NCI-H1417 (cell line): ENCODE results near the gene PIP4K2A.

Experiments
- DNase-seq, 3 experiments: peaks; one replicate each; lab custom pipeline; 2025; lab: John Stamatoyannopoulos, UW

The PIP4K2A gene

DNA sequence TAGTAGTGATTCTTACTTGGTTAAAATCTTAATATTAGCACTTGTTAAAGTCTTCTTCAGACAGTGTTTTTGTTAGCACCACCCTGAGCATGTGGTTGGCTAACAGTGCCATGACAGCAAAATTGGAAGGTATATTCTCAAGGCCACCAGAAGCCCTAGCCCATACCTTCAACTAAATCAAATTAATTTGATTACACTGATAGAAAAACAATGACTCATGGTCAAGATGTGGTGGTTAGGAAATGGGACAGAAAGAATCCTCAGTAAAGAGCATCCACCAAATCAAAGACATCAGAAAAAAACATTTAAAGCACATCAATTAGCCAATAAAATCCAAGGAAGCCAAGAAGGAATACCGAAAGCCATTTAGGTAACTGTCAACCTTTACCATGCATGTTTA is 75.5 kb downstream of the PIP4K2A start:
- DNase-seq: no peak

DNA sequence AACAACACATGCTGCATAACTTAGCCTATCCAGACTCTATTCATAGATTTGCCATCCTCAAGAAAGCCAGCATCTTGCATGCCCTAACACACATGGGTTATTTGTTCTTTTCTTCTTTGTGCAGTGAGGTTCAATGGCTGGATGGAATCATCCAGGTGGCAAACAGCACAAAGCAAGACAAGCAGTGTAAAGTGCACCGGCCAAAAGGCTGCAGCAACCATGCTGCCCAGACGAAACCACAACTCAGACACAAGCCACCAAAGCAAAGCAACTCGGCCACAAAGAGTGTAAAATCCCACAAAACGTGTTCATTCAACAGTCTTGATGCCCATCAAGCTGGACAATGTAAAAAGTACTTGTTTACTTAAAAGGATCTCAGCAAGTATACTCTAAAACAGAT is 76.9 kb downstream of the PIP4K2A start:
- no peak for DNase-seq

DNA sequence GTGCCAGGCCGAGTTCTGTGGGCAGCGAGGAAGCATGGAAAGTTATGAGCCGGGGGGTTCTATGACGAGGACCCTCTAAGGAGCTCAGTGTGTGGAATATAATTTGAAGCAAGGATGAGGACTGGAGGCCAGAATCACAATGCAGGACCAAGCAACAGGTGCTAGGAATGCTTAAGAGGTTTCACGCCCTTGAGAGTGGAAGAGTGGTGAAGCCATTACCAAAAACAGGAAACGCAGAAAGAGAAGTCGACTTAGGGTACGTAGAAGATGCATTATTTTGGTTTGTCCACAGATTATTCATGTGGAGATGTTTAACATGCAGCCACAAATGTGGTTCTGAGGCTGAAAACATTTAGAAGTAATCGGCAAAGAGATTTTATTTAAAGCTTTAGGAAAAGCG is 78.7 kb downstream of the PIP4K2A start:
- no peak for DNase-seq

DNA sequence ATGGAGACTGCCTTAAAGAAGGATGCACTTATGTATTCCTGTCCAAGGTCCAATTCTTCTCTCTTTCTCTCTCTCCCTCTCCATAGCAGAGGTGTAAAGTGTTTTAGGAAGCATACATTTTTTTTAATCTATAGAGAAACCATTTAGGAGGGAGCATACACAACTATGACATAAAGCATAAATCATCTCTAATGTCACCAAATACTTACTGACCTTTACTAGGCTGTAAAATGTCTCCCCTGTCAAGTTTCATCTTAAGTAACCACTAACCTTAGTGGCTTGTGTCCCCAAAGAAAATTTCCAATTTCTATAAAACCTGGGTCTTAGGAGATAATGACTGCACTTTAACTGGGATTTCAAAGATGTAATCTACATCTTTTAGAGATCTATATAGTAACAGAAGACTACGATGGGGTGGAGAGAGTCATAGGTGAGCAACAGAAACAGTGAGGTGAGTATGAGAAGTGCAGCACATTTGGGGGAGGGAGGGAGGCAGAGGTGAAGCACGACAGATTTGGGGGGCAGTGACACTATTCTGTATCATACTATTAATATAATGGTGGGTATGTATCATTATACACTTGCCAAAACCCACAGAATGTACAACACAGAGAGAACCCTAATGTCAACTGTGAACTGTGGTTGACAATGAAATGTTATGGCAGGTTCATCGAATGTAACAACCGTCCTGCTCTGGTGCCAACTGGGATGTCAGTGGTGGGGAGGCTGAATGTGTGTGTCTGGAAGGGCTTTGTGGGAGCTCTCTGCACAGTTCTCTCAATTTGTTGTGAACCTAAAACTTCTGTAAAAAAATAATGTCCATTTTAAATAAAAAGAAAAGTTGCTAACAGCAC is 79.5 kb downstream of the PIP4K2A start:
- no peak for DNase-seq

DNA sequence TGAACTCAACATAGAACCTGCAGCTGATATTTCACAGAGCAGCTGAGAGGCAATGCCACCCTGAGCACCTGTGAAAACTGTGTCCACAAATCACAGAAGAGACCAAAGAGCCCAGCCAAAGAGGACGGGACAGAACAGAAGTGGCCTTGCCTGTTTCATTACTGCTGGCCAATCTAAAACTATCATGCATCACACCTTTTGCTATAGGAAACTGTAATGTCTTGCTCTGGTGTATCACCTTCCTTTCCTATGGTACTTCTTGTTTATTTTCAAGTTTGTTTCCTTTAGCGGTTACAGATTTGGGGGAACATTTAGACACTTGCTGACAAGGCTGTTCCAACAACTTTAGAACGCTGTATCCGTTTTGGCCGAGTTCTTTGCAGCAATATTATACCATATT is 80.3 kb downstream of the PIP4K2A start:
- DNase-seq: no peak

DNA sequence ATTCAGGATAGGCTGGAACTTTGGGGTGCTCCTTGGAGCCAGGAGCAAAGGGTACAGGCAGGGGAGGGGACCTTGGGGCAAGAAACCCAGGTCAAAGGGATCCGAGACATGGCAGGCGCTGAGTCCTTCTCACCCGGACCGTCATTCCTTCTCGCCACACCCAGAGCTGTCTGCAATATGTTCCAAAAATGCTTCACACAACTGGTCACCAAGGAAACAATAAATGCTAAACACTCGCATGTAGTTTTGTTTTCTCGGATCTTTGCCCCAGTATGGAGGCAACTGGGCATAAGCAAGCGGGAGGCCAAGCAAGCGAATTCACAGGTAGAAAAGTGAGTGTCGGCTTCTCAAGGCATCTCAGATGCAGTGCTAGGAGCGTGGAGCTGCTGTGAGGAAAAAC is 80.8 kb downstream of the PIP4K2A start:
- no peak for DNase-seq

DNA sequence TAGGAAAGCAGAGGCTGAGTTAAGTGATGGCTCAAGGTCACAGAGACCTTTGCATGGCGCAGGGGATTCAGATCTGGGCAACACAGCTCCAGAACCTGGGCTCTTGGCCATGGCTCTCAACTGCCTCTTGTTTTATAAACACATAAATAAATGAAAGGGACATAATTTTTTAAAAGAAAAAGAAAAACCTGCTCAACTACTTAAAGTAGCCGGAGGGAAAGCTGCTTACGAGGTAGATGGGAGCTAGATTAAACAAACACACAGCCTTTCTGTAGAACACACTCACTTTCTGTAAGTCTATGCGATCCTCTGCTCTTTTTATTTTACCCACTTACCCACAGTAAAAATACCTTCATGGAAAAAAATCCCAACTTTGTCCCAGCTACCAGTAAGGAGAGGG is 81.3 kb downstream of the PIP4K2A start:
- DNase-seq: no peak

DNA sequence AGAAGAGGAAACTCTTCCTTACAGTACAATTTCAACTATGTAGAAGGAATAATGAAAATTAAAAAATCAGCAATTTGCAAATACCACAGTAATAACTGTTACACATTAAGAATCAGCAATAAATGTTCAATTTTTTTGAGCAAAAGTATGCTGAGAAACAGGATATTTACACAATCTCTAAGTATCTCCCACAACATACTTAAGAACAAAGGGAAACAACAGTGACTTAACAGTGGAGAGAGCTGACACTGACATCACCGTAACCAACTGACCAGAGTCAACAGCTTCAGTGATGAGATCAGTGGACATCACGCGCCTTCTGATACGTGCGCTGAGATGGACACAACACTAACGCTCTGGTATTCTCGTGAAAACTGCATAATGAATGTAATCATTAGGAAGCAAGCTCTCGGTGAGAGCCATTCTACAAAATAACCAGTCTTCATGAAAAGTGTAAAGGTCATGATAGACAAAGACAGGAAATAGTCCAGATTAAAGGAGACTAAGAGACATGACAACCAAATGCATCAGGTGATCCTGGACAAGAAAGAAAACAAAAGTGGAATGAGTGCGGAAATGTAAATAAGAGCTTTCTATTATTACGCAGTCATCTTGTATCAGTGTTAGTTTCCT is 82.6 kb downstream of the PIP4K2A start:
- no peak for DNase-seq

DNA sequence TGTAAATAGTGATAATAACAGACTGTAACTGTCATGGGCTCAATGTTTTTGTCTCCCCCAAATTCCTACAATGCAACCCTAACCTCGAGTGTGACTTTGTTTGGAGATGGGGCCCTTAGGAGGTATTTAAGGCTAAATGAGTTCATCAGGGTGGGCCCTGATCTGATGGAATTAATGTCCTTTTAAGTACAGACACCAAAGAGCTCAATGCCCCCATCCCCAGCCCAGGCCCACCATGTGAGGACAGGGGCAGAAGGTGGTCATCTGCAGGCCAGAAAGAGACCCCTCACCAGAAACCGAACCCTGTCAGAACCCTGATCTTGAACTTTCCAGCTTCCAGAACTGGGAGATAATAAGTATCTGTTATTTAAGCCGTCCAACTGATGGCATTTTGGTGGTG is 83.2 kb downstream of the PIP4K2A start:
- DNase-seq: no peak

DNA sequence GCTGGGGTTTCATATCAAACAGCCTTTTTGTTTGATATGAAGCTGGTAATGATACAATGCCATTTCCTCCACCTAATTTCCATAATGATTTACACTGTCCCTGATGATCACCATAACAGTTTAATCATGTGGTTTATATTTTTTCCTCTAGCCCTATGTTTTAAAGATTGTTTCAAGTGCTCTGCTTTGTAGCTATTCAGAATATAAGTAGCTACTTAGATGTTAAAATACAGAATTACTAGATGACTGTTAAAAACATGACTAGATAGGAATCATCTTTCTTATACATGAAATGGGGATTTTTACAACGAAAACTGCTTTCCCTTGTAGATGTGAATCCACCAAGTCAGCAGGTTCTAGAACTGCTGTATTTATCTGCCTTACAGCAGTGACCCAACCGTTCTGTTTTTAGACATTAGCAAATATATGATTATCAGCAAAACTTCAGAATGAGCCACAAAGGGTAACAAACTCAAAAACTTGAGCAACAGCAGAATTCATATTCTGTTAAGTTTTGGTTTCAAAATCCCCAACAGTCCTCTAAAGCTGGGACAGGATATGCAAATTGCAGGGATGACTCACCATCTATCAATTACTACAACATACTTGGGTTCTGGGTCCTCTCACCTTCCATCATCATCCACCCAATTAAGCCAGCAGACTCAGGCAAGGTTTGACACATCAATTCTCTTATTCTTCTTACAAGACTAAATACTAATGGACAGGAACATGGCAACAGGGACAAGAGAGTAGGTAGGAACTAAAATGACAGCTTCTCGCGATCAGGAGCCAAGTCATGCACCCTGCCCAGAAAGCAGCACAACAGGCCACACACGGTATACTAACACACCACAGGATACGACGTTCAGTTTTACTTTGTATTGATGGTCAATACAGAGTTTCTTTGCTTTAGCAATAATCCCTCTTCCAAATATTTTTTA is 83.9 kb downstream of the PIP4K2A start:
- DNase-seq: no peak

DNA sequence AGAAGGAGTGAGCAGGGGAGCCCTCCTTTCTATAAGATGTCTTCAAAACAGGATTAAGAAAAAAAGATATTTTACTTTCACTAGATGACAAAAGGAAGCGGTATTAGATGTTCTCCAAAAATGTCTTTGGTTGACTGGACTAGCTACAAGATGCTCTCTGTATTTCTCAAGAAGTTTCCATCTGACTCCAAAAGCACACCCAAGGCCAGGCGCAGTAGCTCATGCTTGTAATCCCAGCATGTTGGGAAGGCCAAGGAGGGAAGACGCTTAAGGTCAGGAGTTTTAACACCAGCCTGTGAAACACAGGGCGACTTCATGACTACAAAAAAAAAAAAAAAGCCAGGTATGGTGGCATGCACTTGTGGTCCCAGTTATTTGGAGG is 84.5 kb downstream of the PIP4K2A start:
- no peak for DNase-seq

DNA sequence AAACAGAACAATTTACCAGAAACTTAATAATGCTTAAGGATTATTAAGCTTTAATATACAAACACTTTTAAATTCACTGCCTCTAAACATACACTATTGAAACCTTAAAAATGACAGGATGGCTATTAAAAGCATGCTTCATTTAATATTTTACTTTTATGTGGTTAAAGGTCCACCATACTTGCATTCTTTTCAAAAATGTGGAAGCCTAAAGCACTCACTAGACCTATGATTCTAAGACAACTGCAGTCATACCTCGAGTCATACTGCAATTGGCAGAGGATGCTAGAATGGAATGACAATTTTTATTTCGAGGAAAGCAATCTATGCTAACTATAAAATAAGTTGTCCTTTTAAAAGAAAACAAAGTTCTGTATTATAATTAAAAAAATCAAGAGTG is 85.3 kb downstream of the PIP4K2A start:
- no peak for DNase-seq

DNA sequence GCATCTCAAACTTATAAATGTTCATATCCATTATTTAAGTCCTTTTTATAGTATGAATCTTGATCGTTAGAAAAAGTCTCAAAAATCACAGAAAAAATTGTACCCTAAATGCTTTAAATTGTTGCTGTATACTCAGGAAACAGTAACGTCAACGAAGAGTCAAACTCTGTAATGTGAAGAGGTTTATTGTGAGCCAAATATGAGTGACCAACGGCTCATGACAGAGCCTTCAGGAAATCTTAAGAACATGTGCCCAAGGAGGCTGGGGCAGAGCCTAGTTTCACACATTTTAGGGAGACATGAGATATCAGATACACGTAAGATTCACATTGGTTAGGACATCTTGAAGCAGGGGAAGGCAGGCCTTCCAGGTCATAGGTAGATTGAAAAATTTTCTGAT is 86.1 kb downstream of the PIP4K2A start:
- no peak for DNase-seq

DNA sequence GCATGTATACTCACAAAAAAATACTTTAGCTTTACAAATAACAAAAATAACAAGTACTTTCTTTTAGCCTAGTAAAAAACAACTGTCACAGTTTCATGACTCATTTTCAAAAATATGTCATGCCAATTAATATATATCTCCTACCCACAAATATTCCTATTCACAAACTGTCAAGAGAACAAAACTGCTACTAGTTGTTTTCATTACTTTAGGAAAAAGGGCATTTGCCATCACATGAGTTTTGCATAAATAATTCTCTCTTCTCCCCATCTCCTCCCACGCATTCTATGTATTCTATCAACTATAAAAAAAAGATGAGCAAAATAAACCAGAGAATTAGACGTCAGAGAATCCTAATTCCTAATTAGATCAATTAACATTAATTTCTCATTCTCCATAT is 87.6 kb downstream of the PIP4K2A start:
- no peak for DNase-seq

DNA sequence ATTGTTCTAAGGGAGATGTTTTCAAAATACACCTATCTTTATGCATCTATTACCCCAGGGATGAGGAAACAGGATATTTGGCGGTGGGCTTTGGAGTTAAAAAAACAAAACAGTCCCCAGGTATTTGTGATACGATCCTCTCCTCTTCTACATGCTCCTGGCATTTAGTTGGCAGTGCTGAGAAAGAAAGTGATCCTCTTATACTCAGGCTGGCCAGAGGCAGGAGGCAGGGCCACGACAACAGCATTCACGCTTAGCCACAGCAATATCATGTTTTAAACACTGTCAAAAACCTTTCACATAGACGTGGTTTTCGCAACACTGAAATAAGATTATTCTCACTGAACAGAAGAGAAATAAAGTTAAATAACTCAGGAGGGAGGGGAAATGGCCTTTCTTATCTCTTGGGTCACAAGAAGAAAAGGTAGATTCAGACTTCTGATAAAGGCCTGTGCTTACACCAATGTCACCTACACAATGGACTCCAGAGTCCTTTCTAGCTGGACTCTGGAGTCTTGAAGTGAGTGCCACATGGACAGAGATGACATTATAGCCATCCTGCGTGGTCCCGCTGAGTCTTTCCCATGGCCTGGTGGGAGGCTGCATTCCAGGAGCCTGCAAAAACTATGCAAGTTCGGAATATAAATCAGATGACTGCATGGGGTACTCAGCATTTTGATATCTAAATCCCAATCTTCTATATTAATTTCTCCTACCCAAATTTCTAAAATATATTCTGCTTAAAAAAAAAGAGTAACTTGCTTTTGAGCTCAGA is 88.7 kb downstream of the PIP4K2A start:
- DNase-seq: no peak

DNA sequence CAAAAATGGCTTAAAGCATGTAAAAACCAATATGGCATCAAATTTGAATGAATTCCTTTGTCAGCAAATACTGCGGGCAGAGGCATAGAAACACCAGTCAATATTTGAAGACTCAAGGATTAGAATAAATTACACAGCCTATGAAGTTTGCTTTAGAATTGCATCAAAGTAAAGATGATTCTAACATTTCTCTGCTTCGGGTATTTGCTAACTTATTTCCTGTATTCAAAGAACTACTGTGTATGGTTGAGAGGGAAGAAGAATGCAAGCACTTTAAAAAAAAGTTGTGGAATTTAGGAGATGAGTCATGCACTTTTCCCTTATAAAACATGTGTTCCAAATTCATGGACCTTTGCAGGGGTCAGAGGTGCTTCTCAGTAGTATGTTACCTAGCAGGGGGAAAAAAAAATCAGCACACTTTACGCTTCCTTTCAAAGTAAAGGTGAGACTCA is 90.1 kb downstream of the PIP4K2A start:
- no peak for DNase-seq

DNA sequence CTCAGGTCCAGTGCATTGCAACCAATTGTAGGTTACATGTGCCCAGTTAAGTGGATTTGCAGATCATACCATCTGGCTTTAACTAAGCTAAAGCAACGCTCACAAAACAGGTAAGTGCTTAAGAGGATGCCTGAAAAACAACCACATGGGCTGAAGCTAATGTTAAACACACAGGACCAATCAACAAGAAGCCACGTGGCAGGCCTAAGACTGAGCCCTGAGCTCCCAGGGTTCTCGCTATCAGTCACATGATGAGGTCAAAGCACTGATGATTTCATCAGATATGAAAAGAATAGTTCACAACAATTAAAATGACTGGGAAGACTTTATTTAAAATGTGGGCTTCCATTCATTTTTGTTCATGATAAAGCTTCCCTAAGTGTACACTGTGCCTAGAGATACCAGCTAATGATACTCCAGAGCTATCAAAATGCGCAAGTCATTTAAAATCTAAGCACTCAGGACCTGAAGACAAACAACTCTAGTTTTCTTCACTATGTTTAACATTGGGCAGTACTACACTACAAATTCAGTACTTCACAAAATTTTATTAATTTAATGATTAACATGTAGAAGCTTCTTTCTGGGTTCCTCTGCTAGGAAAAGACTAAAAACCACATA is 90.6 kb downstream of the PIP4K2A start:
- DNase-seq: no peak

DNA sequence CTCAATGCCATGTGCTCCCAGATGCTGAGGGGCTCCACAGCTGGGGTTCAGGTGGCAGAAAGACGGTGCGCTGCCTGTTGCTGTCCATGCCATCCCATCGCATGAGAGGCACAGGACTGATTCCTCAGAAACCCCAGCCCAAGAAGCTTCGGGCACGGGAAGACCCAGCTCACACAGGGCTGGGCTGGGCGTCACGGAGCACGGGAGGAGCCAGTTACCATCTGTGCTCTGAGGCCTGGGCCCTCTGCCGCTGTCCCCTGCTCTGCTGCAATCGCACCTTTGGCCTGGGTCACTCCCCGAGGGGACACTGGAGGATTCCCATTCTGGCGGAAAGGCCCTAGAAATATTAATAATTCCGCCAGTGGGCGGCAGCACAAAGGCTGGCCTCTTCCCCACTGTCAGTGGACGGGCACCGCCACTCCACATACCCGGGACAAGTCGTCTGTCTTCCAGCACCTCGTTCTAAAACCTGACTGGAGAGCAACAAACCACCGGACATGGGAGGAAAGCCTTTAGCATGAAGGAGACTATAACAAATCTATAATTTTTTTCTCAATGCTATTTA is 92.1 kb downstream of the PIP4K2A start:
- DNase-seq: no peak

DNA sequence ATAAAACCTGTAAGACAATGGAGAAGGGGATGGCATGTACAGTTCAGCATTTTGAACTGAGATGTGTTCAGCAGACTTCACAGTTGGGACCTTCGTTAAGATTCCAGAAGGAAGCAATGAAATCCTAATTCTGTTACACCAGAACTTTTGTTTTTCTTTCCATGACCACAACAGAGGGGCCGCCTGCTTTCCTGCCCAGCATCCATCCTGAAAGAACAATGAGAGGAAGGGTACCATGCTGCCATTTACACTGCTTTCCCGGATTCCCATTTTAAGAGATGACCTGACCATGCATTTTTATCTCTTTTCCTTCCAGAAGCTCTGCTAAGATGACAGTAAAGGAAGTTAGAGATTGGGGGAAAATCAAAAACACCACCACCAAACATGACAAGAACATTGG is 92.7 kb downstream of the PIP4K2A start:
- no peak for DNase-seq

DNA sequence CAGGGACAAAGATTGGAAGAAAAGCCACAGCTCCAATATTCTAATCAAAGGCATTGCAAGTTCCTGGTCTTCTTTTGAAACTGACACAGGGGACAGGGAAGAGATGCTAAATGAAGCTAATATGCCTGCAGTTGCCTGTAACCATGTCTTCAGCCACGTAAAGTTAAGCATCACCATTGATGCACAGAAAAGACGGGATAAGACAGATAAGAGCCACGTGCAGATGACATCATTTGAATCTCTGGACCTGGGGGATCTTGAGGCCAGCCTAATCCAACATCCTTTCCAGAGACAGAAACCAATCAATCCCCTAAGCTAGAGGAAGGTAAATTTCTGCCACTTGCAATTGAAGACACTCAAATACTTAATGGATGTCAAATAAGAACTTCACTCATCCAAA is 93.4 kb downstream of the PIP4K2A start:
- no peak for DNase-seq
